Measurements from ENCODE around the gene NEGR1.

Gene NEGR1

GRCh38 chr1:71357708-71358107 lies 924.6 kb downstream of the NEGR1 start:
- no peak for DNase-seq (ENCODE audit: low spot score)

GRCh38 chr1:71351438-71351837 lies 930.9 kb downstream of the NEGR1 start:
- DNase-seq (ENCODE audit: low spot score) = no peak

GRCh38 chr1:71350805-71351204 lies 931.5 kb downstream of the NEGR1 start:
- no peak for DNase-seq (ENCODE audit: low spot score)

GRCh38 chr1:71350330-71350729 lies 932.0 kb downstream of the NEGR1 start:
- no peak for DNase-seq (ENCODE audit: low spot score)
